Glomerular endothelial cell (primary cell): ENCODE results near the gene FOXP1. TPM values are rescaled to one million over a fixed set of nuclear protein-coding genes. Genes with fewer than 3 reads are reported as not detected.
A peak's percentile ranks its signal among the peaks of the same experiment; 100 is the strongest.

Source experiments
- DNase-seq: peaks from one replicate; pipeline ENCODE4 v3.0.0-alpha.2; 2011; ENCODE audit warnings: low read depth, low spot score; ENCODE audit errors: extremely low read depth
- total RNA-seq: library from RNA; depleted of rRNA; stranded (reverse); fragments of >200 nt; gene quantifications from 2 replicates; pipeline ENCODE4 v1.2.3, GENCODE V29; 2015

The FOXP1 gene
- total RNA-seq, 1 donor from 2014 or later: 54.8 TPM

DNA sequence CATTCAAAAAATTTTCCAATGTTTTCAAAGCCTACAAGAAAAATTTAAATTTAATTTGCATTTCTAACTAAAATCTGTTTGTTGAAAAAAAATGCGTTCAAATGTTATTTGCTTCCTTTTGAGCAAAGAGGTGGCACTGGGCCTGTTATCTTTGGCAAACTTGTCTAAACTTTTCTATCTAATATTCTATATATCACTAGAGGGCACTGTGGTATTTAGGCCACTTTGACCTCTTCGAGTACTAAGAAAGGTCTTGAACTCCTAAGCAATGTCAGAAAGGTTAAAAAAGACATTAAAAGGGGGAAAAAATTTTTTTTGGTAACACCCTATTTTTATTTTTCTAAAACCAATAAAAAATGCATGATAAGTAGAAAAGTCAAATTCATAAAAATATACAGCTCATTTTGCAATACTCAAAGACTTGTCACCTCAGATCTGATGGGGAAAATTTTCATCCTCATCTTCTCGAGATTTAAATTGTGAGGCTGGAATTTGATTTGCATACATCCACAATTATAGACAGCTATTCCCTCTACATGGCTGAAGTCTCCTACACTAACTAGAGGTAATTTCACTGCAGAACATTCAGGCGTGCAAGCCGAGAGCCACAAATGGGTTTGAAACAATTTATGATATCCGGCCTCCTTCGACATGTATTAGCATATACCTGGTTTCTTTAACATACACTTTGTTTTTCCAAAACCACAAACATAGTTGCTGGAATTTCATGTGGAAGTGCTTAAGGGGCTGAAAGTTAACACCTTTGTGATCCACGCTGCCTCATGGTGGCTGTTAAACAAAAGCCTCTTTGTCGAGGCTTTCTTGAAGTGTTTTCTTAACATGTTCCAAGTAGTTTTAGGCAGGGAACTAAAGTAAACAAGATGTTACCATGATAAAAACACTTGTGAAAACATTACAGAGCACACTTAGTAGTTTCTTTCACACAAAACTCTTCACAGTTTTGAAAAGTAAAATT is 576.4 kb downstream of the FOXP1 start:
- no peak for DNase-seq

- DNase-seq: peak; percentile 74
Observed at GRCh38 chr3:71005702-71006321, 577.7 kb downstream of the FOXP1 start.

GRCh38 chr3:71003511-71003910 is 580.0 kb downstream of the FOXP1 start:
- no peak for DNase-seq

GRCh38 chr3:71002298-71002697 is 581.2 kb downstream of the FOXP1 start:
- DNase-seq: no peak

DNA sequence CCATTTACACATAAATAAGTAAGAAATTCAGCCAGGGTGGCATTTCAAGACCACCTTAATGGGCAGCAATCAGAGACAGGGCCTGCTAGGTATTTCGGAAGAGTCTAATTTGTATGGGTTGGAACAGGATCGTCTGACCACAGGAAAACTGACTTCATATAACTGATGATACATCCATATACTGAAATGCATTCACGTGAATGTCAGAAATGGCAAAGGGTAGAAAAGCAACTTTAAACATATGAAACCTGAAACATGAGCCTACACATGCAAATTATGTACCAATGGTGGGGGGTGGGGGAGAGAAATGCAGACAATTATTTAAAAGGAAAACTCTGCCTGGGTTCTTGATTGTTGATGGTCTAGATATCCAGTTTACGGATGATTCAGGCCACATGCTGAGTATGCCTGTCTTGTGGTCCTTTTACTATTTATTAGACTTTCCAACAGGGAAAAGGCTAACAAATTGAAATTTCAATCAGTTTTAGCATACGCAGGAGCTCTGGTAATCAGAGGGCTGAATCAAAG is 582.2 kb downstream of the FOXP1 start:
- no peak for DNase-seq

DNA sequence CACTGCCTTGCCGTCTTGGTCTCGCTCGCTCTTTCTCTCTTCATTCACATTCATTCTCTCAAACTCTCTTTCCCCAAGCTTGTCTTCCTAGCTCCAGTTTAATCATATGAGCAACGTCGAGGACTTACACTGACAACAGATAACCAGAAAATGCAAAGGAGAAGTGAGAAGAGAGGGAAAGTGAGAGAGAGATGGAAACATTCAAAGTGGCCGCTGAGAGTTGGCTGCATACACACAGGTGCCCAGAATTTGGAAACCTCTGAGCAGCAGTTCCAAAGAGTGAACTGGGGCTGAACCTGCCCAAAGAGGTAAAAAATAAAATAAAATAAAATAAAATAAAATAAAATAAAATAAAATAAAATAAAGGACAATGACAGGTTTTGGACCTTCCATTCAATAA is 583.0 kb downstream of the FOXP1 start:
- no peak for DNase-seq

DNA sequence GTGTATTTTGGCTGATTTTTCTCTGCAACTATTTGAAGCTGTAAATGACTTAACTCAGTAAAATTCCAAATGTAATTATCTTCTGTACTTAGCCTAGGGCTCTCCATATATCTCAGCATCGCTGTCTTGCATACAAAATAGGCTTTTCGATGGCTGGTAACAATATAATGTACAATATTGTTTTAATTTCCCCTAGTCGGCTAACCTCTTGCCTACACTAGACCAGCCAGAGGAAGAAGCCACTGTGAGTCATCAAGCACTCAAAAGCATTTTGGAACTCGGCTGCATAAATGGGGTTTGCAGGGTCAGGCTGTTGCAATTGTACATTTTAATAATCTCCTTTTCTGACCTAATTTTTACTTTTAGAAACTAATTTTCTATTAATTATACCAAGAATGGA is 583.8 kb downstream of the FOXP1 start:
- DNase-seq: no peak

- no peak for DNase-seq
Observed at GRCh38 chr3:70996082-70996481, 587.4 kb downstream of the FOXP1 start.

DNA sequence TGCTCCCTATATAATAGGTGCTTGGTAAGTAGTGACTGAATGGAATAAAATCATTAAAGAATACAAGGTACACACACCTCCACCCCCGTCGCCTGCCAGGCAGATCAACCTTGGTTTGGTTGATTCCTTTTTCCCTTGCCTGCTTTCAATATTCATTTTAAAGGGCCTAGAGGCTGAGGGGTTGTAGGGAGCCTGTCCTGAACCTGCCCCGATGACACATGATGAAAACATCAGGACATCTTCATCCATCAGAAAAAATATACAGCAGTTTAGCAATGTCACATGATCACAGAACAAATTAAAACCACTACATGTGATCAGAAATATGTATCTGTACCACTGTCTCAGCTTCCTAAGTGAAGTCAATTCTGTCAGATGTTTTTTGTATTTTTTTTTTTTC is 588.9 kb downstream of the FOXP1 start:
- DNase-seq: no peak

DNA sequence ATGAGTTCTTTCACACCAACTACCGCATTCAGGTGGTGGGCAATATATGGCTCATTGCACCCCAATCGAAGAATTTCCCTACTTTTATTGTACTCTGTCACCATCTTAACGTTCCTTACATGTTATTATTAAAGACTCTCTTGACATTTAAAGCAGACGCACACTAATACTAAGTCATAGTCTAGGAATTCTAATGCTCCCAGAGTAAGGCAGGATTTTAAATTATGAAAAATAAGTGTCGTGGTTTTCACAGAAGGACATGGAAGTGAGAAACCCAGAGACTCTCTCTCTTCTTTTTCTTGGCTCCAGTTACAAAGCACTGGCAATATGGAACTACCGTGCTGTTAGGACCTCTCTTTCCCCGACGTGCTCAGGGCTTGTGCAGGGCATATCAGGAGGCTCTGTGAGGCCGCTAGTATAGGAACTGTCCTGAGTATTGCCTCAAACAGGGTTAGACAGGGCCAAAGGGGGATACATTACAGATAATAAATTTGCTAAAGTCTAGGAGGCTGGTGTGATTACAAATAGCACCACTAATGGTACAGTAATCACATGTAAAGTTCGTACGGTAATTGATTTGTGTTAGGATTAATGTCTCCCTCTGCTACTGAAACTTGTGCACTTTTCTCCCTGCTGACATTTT is 590.8 kb downstream of the FOXP1 start:
- no peak for DNase-seq

DNA sequence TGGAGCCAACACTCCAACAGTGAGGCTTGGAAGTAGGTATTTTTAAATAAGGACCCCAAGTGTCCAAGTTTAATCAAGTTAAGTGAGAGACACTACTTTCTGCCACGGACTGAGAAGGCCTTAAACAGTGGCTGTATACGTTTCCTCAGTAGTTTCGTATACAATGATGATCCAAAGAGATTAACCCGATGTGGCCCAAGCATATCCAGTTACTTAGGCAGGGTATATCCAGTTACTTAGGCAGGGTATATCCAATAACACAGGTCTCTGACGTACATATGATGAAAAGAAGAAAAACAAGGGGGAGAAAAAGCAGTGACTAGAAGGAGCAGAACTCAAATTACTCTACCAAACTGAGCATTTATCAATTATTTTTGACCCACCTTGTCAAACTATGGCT is 591.4 kb downstream of the FOXP1 start:
- no peak for DNase-seq

GRCh38 chr3:70990723-70991122 is 592.8 kb downstream of the FOXP1 start:
- DNase-seq: no peak

DNA sequence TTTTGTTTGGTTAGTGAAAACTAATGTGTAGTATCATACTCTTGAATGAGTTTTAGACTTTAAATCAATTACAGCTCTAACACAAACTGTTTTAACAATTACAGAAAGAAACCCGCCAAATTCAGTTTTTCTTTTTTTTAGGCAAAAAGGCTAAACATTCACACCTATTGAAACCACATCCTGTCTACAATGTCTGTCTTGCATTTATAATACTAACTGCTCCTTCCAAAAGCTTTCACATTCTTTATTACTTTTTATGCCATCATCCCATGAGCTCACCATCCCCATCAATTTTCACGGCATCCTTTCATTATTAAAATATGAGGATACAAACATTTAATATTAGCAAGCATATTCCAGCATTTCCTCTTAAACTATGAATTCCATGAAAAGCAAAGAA is 593.3 kb downstream of the FOXP1 start:
- no peak for DNase-seq

GRCh38 chr3:70989174-70989573 is 594.4 kb downstream of the FOXP1 start:
- DNase-seq: no peak

- no peak for DNase-seq
Observed at GRCh38 chr3:70988111-70988510, 595.4 kb downstream of the FOXP1 start.

DNA sequence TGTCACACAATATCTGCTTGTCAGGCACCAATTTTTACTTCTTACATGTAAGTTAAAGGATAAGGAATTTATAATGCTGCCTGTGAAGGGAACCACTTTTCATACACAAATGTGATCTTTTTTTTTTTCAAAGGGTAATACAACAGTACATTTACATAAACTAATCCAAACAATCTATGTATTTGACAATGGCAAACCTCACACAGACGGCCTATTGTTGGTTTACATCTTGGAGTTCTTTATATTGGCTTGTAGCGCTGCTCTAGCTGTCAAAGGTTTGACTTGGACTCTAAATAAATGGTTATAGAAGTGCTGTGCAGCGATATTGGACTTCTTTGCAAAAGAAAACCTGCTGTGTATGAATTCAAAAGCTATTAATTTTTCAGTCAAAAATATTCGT is 598.0 kb downstream of the FOXP1 start:
- DNase-seq: no peak

DNA sequence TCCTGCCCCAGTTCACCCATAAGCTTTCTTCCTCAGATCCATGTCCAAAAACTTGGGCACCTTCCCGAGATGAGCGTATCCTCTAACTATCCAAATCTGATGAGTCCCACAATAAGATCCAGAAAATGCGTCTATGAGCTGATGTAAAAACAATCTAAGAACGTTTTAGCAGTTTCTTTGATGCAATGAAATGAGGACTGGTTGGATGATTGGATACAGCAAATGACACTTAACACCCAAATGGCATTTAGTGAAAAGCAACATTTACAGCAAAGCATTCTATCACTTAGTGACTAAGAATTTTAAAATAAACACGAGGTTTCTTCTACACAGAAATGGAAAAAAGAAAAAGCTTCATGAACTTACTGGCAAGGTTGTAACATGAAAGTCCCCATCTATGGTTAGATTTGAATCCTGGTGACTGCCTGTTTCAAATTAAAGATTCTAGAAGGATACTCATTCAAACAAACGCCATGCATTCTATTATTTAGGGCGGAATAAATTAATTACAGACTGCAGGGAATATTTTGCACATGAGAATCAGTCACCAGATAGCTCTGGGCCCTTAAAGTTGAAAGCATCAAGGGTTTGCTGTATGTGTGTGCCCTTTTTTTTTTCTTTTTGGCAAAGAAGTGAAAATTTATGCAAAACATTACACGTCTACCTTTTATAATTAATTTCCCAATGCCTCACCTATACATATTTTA is 598.6 kb downstream of the FOXP1 start:
- no peak for DNase-seq

DNA sequence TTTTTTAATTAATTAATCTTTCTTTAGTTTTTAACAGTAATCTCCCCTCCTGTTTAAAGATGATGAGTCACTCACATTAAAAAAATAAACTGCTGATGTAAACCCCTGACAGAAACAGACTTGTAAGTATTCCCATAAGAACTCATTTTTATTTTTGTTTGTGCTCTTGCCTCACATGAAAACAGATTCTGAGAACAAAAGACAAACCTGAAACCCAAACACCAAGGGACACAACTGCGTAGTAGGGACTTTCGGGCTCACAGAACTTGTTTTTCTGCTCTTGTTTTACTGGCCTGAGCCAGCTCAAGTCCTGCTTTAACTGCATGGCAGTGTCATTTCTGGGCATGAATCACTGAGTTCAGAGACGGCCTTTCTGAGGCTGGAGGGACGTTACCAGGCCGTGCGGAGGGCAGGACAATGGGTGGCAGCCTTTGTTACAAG is 600.8 kb downstream of the FOXP1 start:
- DNase-seq: peak; percentile 78

DNA sequence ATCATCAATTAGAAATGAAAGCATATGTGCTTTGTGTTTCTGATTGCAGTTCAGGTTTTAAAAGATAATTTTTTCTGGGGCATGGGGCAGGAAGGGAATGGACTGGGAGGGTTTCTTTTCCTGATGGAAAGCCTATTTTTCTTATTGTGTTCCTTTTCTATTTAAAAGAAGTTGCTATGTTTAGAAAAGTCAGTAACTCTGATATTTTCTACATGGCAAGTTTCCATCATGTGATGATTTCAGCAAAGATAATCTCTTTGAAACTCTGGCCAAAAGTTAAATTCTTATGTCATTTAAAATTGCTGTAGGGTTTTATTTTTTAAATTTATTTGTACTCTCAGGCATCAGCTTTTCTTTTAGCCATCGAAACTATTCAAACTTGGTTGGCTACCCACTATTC is 601.2 kb downstream of the FOXP1 start:
- DNase-seq: no peak

- no peak for DNase-seq
Observed at GRCh38 chr3:70981231-70981880, 602.2 kb downstream of the FOXP1 start.
